Right atrium auricular region (tissue), 2 donors: ENCODE results near the gene MAP2. TPM values are rescaled to one million over a fixed set of nuclear protein-coding genes. Genes with fewer than 3 reads are reported as not detected.
"Not testable (repeated sequence)": the region's sequence is repeated elsewhere in the genome, so short reads cannot be mapped to it uniquely, and the experiment has no call there.

Experiments
- DNase-seq: peaks from one replicate; pipeline ENCODE4 v3.0.0-alpha.2; 2019; ENCODE audit warnings: low spot score
- H3K27ac ChIP-seq, 2 donors: fragments of 200-600 bp; sonication (generic); 1 replicate in 1 of 2; 2 replicates in 1 of 2; pipeline ENCODE4 v1.5.1; 2016 to 2019
- H3K27me3 ChIP-seq, 2 donors: fragments of 200-600 bp; sonication (generic); one replicate each; pipeline versions ENCODE4 v1.5.1 to v1.6.0; 2017 to 2019
- H3K36me3 ChIP-seq: fragments of 200-600 bp; sonication (generic); one replicate; pipeline ENCODE4 v1.5.1; 2016
- H3K4me1 ChIP-seq, 2 donors: fragments of 200-600 bp; sonication (generic); one replicate each; pipeline versions ENCODE4 v1.5.1 to v1.6.0; 2017 to 2019
- H3K4me3 ChIP-seq, 2 donors: fragments of 200-600 bp; sonication (generic); 1 replicate in 1 of 2; 2 replicates in 1 of 2; pipeline ENCODE4 v1.5.1; 2017 to 2019; ENCODE audit warnings: mild to moderate bottlenecking in 1 of 2, moderate library complexity in 1 of 2
- H3K9me3 ChIP-seq, 2 donors: fragments of 200-600 bp; sonication (generic); one replicate each; pipeline ENCODE4 v1.5.1; 2019
- total RNA-seq, 2 donors: library from RNA; depleted of rRNA; stranded (reverse); fragments of >200 nt; gene quantifications; one replicate each; pipeline ENCODE4 v1.1.0, GENCODE V29; 2016
- TF ChIP-seq, protein P1 (sequence below), 2 donors: fragments of 200-600 bp; sonication (generic); IDR thresholded peaks; one replicate each; pipeline ENCODE4 v1.5.1; 2019; ENCODE audit warnings: antibody characterized with exemption in 2 of 2

MAP2 gene
- total RNA-seq, 2 donors from 2014 or later = 6.5 to 6.7 TPM

DNA sequence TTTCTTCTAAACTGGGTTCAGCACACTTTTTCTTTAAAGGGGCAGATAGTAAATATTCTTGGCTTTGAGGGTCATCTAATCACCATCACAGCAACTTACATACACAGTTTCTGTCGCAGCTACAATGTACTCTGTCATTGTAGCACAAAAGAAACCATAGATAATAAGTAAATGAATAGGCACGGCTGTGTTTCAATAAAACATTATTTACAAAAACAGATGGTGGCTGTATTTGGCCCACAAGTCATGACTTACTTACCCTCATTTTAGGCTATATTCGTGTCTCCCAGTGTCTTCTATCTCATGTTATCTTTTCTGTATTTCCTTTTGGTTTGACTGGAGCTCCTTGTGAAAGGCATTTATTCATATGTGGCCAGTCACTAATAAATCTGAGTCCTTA is 168.3 kb downstream of the MAP2 start:
- no peak overlapping the region for H3K27ac ChIP-seq
- H3K9me3 ChIP-seq = no peaks in the 10 kb centered on the region
- TF ChIP-seq, protein P1, sequence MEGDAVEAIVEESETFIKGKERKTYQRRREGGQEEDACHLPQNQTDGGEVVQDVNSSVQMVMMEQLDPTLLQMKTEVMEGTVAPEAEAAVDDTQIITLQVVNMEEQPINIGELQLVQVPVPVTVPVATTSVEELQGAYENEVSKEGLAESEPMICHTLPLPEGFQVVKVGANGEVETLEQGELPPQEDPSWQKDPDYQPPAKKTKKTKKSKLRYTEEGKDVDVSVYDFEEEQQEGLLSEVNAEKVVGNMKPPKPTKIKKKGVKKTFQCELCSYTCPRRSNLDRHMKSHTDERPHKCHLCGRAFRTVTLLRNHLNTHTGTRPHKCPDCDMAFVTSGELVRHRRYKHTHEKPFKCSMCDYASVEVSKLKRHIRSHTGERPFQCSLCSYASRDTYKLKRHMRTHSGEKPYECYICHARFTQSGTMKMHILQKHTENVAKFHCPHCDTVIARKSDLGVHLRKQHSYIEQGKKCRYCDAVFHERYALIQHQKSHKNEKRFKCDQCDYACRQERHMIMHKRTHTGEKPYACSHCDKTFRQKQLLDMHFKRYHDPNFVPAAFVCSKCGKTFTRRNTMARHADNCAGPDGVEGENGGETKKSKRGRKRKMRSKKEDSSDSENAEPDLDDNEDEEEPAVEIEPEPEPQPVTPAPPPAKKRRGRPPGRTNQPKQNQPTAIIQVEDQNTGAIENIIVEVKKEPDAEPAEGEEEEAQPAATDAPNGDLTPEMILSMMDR (IDR thresholded peaks at IDR 0.05) = no peak
- no peaks in the 10 kb centered on the region for H3K36me3 ChIP-seq
- H3K27me3 ChIP-seq = no peaks in the 10 kb centered on the region
- DNase-seq = no peak
- no peaks in the 10 kb centered on the region for H3K4me1 ChIP-seq
- H3K4me3 ChIP-seq = no peak overlapping the region

DNA sequence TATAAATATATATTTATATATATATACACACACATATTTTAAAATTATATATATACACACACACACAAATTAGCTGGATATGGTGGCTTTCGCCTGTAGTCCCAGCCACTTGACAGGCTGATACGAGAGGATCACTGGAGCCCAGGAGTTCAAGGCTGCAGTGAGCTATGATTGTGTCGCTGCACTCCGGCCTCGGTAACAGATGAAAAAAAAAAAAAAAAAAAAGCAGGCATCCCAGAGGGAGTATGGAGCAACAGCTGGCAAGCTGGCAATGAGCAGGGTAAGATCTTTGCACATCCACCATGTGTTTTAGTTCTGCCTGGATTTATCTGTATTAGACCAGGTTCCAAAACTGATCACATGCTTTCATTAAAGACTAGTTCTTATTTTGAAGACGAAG is 170.1 kb downstream of the MAP2 start:
- TF ChIP-seq, protein P1 (IDR thresholded peaks at IDR 0.05) = no peak
- Histone ChIP-seq H3K9me3 (no peaks in the 10 kb centered on the region), H3K4me3 (no peak overlapping the region), H3K27ac (no peak overlapping the region), H3K4me1 (no peaks in the 10 kb centered on the region), H3K27me3 (no peaks in the 10 kb centered on the region), H3K36me3 (no peaks in the 10 kb centered on the region)
- no peak for DNase-seq

DNA sequence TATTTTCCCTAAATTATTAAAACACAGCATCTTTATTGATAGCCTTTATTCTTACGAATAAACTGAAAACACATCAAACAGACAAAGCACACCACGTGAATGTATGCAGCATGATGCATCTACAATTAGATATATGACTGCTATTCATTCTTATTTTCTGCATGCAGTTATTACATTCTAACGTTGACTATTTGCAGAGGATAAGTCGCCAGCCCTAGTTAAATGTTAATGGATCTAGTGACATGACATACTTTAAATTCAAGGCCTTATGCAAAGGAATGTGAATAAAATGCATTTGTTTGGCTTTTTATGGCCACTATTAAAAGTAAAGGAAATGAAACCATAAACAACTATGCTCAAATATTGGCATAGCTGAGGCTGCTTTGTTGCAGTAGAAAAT is 172.4 kb downstream of the MAP2 start:
- Histone ChIP-seq H3K36me3 (no peaks in the 10 kb centered on the region), H3K4me3 (no peak overlapping the region), H3K27me3 (no peaks in the 10 kb centered on the region), H3K9me3 (no peaks in the 10 kb centered on the region), H3K4me1 (no peaks in the 10 kb centered on the region), H3K27ac (no peak overlapping the region)
- DNase-seq = no peak
- TF ChIP-seq, protein P1 (IDR thresholded peaks at IDR 0.05) = no peak

DNA sequence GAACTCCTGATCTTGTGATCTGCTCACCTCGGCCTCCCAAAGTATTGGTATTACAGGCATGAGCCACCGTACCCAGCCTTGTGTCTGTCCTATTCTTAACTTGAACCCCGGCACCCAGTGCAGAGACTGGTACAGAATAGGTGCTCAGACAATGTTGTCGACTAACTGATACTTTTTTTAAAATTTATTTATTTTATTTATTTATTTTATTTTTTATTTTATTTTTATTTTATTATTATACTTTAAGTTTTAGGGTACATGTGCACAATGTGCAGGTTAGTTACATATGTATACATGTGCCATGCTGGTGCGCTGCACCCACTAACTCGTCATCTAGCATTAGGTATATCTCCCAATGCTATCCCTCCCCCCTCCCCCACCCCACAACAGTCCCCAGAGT is 174.4 kb downstream of the MAP2 start:
- DNase-seq, H3K4me3 ChIP-seq, H3K27me3 ChIP-seq, H3K36me3 ChIP-seq, H3K9me3 ChIP-seq, H3K27ac ChIP-seq, H3K4me1 ChIP-seq: not testable (repeated sequence)

DNA sequence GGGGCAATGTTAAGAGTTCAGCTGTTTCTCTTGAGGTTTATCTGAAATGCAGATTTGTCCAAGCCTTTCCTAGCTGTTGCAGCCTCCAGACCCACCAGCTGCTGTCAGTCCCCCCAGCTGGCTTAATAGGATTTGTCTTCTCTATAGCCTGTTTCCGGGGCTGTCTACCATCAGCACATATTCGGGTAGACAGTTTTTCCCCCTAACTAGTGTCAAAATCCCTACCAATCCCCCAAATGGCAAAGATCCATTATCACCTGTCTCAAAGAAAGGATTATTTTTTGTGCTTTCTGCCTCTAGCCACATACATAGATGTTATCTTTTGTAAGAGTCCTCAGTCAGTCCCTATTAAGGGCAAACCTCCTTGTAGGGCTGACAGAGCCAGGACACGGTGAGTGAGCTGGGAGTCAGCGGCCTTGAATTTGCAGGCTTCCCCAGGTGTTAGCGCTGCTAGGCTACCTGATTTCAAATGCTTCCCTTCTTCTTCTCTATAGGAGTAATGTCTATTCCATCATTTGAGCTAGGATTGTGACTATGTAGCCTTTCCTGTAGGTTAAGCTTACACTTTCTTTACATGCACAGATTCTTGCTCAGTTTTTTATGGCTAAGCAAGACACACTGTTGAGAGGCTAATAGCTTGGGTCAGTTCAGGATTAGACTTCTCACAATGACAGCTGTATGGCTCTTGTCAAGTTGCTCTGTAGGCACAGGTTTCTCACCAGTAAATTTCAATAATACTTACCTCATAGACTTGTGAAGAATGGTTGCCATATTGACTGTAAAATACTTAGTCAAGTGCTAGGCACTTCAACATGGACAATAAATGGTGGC is 176.7 kb downstream of the MAP2 start:
- Histone ChIP-seq H3K4me1 (no peaks in the 10 kb centered on the region), H3K4me3 (no peak overlapping the region), H3K36me3 (no peaks in the 10 kb centered on the region), H3K27me3 (no peaks in the 10 kb centered on the region), H3K9me3 (no peaks in the 10 kb centered on the region), H3K27ac (no peak overlapping the region)
- DNase-seq = no peak
- TF ChIP-seq, protein P1 (IDR thresholded peaks at IDR 0.05) = no peak

DNA sequence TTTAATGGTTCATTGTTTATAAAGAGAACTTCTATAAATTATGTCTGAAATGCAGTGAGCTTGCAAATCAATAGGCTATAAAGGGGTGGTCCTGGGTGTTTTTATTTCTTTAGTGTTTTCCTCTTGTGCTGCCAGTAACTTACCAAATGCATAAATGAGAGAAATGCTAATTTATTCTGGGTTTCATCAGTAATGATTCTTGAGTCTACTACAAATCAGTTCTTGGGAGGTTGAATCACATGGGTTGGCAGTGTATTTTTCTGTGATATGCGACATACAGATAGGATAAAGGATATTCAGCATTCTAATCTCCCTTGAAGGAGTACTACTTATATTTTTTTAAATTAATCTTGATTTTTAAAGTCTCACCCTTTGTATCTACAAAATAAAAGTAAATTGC is 177.7 kb downstream of the MAP2 start:
- TF ChIP-seq, protein P1 (IDR thresholded peaks at IDR 0.05) = no peak
- no peaks in the 10 kb centered on the region for H3K27me3 ChIP-seq
- no peaks in the 10 kb centered on the region for H3K36me3 ChIP-seq
- no peak overlapping the region for H3K4me3 ChIP-seq
- no peaks in the 10 kb centered on the region for H3K9me3 ChIP-seq
- no peak overlapping the region for H3K27ac ChIP-seq
- H3K4me1 ChIP-seq = no peaks in the 10 kb centered on the region
- DNase-seq = no peak
